MG63 (cell line): Measurements from ENCODE around the gene DUSP16. TPM values are rescaled to one million over a fixed set of nuclear protein-coding genes. Genes with fewer than 3 reads are reported as not detected.

Experiments
- DNase-seq: peaks from one replicate; pipeline ENCODE4 v3.0.0-alpha.2; 2020
- H3K27me3 ChIP-seq: fragments of 250-450 bp; sonication (Bioruptor Pico); 2 replicates; pipeline ENCODE4 v1.5.1; 2020; ENCODE audit warnings: mild to moderate bottlenecking, moderate library complexity
- H3K36me3 ChIP-seq: fragments of 250-450 bp; sonication (Bioruptor Pico); 2 replicates; pipeline ENCODE4 v1.5.1; 2020; ENCODE audit warnings: mild to moderate bottlenecking, moderate library complexity
- H3K4me3 ChIP-seq: fragments of 250-450 bp; sonication (Bioruptor Pico); 2 replicates; pipeline ENCODE4 v1.5.1; 2020; ENCODE audit warnings: mild to moderate bottlenecking, moderate library complexity
- H3K9me3 ChIP-seq: fragments of 250-450 bp; sonication (Bioruptor Pico); 2 replicates; pipeline ENCODE4 v1.5.1; 2020; ENCODE audit warnings: mild to moderate bottlenecking, moderate library complexity
- total RNA-seq: library from RNA; depleted of rRNA; stranded (reverse); fragments of >200 nt; shearing (Covaris generic); gene quantifications from 2 replicates; pipeline ENCODE4 v1.2.3, GENCODE V29; 2014; ENCODE audit warnings: low replicate concordance

The DUSP16 gene
- total RNA-seq, 1 experiment from 2014 or later: 11.5 TPM

DNA sequence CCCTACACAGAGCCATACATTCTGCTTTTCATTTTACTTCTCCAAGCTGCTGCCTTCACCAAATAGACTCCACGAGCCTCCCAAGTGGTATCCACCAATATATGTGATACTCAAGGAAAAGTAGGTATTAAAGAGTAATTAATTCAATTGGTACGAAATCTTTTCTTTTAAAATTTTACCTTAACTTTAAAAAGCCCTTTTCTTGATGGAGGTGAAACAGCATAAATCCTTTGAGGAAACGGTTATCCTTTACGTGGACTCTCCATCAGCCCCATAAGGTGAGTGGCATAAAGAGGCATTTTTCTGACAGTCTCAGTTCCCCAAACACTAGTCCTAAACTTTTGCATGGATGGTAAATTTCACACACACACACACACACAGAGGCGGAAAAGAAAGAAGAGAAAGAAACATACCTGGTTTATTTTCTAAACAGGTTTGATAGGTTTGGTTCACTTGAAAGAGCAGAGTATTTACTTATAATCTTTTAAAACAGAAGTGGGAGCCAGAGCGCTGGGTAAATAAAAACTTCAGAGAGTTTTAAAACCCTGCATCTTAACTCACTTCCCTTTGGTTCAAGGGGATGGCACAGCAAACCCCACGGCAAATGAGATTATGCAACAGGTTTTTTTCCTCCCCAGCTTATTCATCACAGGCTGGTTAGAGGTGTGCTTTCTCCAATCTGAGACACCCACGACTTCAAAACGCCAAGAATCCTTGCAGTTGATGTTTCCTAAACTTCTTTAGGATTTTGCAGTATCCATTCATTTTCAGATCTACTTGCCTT is 1.9 kb downstream of the DUSP16 start:
- peak overlapping the region; percentile 60 for H3K4me3 ChIP-seq
- no peaks in the 10 kb centered on the region for H3K36me3 ChIP-seq
- H3K9me3 ChIP-seq: no peaks in the 10 kb centered on the region
- H3K27me3 ChIP-seq: no peaks in the 10 kb centered on the region
- peak; percentile 40 for DNase-seq

DNA sequence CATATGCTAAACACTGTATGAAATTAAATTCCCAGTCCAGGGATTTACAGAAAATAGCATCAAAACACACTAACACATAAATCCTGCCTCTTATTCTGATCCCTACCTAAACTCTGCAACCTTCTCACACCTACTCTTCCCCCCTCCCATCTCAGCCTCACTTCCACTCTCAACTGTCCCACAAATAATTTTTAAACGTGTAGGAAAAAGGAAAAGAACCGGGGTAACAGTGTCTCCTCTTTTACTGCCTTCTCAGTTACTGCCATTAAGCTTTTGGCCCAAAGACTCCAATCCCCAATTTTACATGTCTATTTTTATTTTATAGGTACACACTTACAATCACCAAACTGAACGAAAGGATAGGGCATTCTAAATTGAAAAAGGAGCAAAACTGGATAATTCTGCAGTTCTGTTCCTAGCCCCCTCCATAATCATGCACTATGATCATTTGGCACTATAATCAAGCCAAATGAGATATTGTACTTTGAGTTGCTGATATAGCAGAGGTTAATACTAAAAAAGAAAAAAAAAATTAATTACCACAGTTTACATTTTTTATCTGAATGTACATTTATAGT is 2.9 kb downstream of the DUSP16 start:
- H3K36me3 ChIP-seq: no peaks in the 10 kb centered on the region
- no peaks in the 10 kb centered on the region for H3K27me3 ChIP-seq
- DNase-seq: no peak
- peak overlapping the region; percentile 60 for H3K4me3 ChIP-seq
- no peaks in the 10 kb centered on the region for H3K9me3 ChIP-seq

DNA sequence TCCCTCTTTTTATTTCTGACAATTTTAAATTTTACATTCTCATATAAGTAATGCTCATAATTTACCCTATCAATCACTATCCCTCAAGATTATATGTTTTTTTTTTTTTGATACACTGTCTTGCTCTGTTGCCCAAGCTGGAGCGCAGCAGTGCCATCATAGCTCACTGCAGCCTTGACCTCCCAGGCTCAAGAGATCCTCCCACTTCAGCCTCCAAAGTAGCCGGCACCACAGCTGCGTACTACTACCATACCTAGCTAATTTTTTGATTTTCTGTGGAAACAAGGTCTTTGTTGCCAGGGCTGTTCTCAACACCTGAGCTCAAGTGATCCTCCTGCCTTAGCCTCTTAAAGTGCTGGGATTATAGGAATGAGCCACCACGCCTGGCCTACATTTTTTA is 4.4 kb downstream of the DUSP16 start:
- no peaks in the 10 kb centered on the region for H3K27me3 ChIP-seq
- no peaks in the 10 kb centered on the region for H3K9me3 ChIP-seq
- H3K4me3 ChIP-seq: no peak overlapping the region
- no peaks in the 10 kb centered on the region for H3K36me3 ChIP-seq
- no peak for DNase-seq

DNA sequence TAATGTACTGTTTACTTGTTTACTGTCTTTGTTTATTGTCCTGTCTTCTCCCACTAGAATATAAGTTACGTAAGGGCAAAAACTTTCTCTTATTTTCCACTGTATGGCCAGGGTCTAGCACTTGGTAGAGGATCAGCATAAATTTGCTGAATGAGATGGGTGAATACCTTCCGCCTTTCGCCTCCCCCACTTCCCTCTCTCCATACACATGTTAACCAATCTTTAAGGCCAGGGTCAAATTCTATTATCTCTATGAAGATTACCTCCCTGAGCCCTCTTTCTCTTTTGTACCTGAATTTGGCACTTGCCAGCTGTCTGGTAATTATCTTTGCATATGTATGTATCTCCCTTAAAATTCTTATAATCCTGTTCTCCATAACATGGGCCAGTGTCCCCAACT is 4.9 kb downstream of the DUSP16 start:
- Histone ChIP-seq H3K4me3 (no peak overlapping the region), H3K36me3 (no peaks in the 10 kb centered on the region), H3K9me3 (no peaks in the 10 kb centered on the region), H3K27me3 (no peaks in the 10 kb centered on the region)
- DNase-seq: no peak

DNA sequence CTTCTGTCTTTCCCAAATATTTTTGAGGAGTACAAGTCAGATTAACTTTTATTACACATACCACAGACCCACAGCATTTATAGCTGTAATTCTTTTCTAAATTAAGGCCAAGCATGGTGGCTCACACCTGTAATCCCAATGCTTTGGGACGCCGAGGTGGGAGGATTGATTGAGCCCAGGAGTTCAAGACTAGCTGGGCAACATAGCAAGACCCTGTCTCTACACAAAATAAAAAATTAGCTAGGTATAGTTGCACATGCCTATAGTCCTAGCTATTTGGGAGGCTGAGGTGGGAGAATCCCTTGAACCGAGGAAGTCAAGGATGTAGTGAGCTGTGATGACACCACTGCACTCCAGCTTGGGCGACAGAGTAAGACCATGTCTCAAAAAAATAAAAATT is 7.0 kb downstream of the DUSP16 start:
- Histone ChIP-seq H3K9me3 (no peaks in the 10 kb centered on the region), H3K4me3 (no peak overlapping the region), H3K36me3 (no peaks in the 10 kb centered on the region), H3K27me3 (no peaks in the 10 kb centered on the region)
- DNase-seq: no peak

DNA sequence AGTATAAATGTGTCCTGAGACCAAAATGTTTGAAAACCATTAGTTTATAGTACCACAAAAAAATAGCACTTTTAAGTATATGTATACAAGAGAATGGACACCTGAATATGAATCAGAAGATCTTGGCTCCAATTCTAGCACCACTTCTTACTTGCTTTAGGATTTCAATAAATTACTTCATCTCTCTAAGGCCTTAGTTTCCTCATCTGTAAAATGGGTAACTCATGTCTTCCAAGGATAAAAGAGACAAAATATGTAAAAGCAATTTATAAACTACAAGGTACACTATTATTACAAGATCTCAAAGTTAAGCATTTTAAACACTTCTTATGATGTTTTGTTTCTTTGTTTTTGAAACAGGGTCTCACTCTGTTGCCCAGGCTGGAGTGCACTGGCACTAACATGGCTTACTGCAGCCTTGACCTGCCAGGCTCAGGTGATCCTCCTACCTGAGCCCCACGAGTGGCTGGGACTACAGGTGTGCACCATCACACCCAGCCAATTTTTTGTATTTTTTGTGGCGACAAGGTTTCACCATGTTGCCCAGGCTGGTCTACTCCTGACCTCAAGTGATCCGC is 9.4 kb downstream of the DUSP16 start:
- no peak overlapping the region for H3K4me3 ChIP-seq
- no peaks in the 10 kb centered on the region for H3K36me3 ChIP-seq
- no peaks in the 10 kb centered on the region for H3K27me3 ChIP-seq
- H3K9me3 ChIP-seq: no peaks in the 10 kb centered on the region
- DNase-seq: no peak

DNA sequence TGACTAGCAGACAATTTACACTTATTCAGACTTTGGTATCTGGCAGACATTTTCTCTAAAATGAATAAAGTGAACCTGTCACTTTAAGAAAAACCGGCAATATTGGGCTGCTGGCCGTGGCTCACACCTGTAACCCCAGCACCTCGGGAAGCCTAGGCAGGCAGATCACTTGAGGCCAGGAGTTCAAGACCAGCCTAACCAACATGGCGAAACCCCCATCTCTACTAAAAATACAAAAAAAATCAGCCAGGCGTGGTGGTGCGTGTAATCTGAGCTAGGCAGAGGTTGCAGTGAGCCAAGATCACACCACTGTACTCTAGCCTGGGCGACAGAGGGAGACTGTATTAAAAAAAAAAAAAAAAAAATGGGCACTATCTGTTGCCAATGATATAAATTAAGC is 11.5 kb downstream of the DUSP16 start:
- DNase-seq: no peak
- Histone ChIP-seq H3K4me3 (no peak overlapping the region), H3K36me3 (no peaks in the 10 kb centered on the region), H3K27me3 (no peaks in the 10 kb centered on the region), H3K9me3 (no peaks in the 10 kb centered on the region)

DNA sequence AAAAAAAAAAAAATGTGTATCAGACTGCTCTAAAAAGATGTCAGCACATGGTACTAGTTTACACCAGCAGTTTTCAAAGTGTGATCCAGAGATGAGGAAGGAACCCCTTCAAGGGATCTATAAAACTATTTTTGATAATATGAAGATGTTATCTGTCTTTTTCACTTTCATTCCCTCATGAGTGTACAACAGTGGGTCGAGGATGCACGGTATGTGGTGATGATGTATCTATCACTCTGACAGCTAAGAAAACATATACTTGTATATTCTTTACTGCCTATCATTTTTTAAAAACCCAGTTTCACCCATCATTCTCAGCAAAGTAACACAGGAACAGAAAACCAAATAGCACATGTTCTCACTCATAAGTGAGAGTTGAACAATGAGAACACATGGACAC is 12.4 kb downstream of the DUSP16 start:
- no peak for DNase-seq
- Histone ChIP-seq H3K4me3 (no peak overlapping the region), H3K9me3 (no peaks in the 10 kb centered on the region), H3K27me3 (no peaks in the 10 kb centered on the region), H3K36me3 (no peaks in the 10 kb centered on the region)

DNA sequence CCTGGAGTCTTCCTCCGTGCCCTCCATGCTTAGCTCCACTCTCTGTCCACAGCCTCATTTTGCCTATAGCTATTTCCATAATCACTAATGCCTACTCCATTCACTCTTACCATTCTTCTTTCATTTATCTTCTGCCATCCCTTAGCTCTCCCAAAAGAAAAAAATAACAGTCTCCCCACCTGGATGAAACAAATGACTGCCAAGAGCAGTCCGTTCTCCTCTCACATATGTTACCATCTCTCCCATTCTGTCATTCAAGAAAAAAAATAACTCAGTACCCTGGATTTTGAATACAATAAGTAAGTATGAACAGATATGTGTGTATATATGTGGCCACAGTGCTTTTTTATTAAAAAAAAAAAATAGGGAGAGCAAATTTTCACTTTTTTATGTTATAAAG is 13.2 kb downstream of the DUSP16 start:
- H3K9me3 ChIP-seq: no peaks in the 10 kb centered on the region
- no peak for DNase-seq
- H3K27me3 ChIP-seq: no peaks in the 10 kb centered on the region
- no peaks in the 10 kb centered on the region for H3K36me3 ChIP-seq
- no peak overlapping the region for H3K4me3 ChIP-seq

DNA sequence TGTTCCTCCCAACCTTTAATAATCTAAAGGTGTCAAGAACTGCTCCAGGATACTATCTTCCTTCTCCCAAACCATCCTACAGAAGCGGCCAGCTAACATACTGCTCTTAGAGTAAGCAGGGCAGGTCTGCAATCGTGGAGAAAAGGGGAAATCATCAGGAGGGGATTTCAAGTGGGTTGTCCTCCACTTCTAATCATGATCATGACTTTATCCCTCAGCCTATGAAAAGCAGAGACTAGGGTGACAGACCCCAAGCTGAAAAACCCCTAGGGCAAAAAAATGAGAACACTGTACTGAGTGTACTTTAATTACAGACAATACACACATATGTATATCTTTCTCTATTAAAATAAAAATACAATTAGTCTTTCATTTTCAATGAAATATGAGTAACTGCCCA is 13.9 kb downstream of the DUSP16 start:
- H3K9me3 ChIP-seq: no peaks in the 10 kb centered on the region
- no peaks in the 10 kb centered on the region for H3K27me3 ChIP-seq
- DNase-seq: no peak
- H3K36me3 ChIP-seq: no peaks in the 10 kb centered on the region
- no peak overlapping the region for H3K4me3 ChIP-seq

DNA sequence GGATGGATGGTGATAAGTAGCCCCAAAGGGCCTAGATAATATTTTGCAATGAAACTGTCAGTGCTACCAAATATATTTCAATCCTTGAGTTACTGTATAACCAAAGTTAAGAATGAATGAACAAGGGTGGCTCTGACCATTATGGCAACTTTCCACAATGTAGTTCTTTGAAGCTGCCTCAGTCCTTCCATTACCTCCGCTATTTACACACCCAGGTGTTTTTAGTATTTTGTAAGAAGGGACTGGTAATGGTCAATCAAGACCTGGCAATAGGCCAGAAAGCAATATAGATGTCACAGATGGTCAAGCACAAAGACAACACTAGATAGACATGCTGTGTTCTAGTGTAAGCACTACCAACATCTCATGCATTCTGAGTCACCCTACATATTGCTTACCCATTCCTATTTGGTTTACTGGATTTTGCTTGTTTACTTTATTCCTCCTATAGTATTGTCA is 16.3 kb downstream of the DUSP16 start:
- no peaks in the 10 kb centered on the region for H3K36me3 ChIP-seq
- no peaks in the 10 kb centered on the region for H3K27me3 ChIP-seq
- DNase-seq: no peak
- no peaks in the 10 kb centered on the region for H3K9me3 ChIP-seq
- H3K4me3 ChIP-seq: no peak overlapping the region

DNA sequence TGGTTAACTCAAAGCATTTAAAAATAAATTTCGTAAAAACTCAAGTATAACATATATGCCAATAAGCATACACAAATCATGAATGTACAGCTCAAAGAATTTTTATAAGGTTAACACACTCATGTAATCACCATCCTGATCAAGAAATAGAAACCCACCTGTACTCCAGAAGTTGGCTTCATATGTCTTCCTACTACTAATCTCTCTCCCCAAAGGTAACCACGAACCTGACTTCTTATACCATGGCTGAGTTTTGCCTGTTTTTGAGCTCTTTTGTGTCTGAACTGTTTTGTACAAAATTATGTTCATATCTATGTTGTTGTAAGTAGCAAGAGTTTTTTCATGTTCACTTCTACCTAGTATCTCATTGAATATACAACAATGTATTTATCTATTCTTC is 18.7 kb downstream of the DUSP16 start:
- Histone ChIP-seq H3K27me3 (no peaks in the 10 kb centered on the region), H3K9me3 (no peaks in the 10 kb centered on the region), H3K36me3 (no peaks in the 10 kb centered on the region), H3K4me3 (no peak overlapping the region)
- DNase-seq: no peak

DNA sequence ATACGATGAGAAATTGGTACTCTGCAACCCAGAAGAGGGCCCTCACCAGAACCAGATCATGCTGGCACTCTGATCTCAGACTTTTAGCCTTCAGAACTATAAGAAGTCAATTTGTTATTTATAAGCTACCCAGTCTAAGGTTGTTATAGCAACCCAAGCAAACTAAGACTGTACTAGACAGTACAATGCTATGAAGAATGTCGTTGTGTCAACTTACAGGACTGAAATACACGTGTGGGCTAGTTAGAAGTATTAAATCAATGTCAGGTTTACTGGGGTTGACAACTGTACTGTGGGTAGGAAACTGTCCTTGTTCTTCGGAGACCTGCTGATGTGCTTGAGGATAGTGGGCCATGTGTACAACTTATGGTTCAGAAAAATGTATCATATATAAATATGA is 19.7 kb downstream of the DUSP16 start:
- no peak for DNase-seq
- Histone ChIP-seq H3K4me3 (no peak overlapping the region), H3K9me3 (no peaks in the 10 kb centered on the region), H3K36me3 (no peaks in the 10 kb centered on the region), H3K27me3 (no peaks in the 10 kb centered on the region)

DNA sequence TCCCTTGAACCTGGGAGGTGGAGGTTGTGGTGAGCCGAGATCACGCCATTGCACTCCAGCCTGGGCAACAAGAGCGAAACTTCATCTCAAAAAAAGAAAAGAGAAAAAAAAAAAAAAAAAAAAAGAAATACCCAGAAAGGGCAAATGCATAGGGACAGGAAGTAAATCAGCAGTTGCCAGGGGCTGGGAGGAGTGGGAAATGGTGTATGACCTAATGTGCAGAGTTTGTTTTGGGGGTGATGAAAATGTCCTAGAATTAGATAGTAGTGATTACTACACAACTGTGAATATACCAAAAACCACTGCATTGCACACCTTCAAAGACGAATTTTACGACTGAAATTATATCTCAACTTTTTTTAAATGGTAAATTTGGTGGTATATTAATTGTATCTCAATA is 20.4 kb downstream of the DUSP16 start:
- DNase-seq: no peak
- Histone ChIP-seq H3K9me3 (no peaks in the 10 kb centered on the region), H3K27me3 (no peaks in the 10 kb centered on the region), H3K4me3 (no peak overlapping the region), H3K36me3 (no peaks in the 10 kb centered on the region)

DNA sequence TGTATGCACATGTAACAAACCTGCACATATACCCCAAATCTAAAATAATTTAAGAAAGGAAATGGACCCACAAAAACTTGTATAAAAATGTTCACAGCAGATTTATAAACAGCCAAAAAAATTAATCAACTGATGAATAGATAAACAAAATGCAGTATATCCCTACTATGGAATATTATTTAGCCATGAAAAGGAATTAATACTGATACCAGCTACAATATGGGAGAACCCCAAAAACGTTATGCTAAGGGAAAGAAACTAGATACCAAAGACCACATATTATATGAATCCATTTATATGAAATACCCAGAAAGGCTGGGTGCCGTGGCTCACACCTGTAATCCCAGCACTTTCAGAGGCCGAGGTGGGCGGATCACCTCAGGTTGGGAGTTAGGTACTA is 20.9 kb downstream of the DUSP16 start:
- Histone ChIP-seq H3K27me3 (no peaks in the 10 kb centered on the region), H3K9me3 (no peaks in the 10 kb centered on the region), H3K4me3 (no peak overlapping the region), H3K36me3 (no peaks in the 10 kb centered on the region)
- no peak for DNase-seq

DNA sequence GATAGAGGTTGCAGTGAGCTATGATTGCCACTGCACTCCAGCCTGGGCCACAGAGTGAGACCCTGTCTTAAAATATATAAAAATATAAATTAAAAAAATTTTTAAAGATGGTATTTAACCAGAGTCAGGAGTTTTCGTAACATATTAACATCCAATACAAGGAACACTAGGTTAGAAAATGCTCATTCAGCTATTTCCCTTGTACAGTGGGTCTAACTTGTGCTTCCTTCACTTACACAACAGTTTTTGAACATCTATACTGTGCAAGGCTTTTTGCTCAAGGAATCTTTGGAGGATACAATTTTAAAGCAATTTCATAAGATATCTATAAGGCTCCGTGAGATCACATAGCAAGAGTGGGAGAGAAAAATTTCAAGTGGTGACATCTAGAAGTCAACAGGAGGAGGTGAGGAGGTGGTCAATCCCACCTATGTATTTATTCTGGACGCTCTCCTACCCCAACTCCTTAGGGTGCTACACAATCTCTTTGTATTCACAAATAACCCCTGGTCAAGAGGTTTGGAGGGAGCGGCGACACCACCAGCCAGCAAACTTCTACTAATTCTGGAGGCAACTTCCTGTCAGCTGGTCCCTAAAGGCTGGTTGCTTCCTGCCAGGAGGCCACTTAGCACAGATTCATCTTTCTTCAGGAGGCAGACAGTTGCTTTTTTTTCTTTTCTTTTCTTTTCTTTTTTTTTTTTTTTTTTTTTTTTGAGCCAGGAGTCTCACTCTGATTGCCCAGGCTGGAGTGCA is 22.2 kb downstream of the DUSP16 start:
- no peak for DNase-seq
- H3K27me3 ChIP-seq: no peaks in the 10 kb centered on the region
- H3K4me3 ChIP-seq: no peak overlapping the region
- no peaks in the 10 kb centered on the region for H3K36me3 ChIP-seq
- no peaks in the 10 kb centered on the region for H3K9me3 ChIP-seq

DNA sequence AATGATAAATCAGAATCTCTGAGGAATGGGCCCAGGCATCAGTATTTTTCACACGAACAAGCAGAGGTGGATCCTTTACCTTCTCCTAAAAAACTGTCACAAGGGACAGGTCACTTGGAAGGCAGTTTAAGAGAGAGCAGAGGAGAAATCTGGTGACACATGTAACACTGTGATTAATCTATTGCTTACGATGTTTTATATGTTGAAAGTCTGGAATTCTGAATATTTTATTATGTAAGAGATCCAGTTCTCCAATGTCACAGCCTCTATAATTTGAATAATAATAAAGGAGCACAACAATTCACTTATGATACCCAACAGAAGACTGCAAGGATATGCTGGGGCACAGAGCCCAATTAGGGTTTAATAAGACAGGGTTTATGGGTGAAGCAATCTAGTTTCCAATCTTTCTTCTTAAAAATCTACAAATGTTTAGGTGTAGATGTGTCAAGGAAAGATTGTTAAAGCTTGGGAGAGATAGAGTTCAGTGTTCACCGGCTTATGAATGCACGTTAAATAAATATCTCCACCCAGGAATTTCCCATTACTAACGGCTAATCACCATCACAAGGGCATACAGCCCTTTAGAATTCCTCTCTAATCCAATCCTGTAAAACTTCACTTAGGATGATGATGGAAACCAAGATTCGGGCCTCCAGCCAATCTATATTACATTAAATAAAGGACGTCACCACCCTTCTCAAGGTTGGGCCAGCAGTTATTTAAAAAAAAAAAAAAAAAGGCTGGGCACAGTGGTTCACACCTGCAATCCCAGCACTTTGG is 23.4 kb downstream of the DUSP16 start:
- Histone ChIP-seq H3K27me3 (no peaks in the 10 kb centered on the region), H3K4me3 (no peak overlapping the region), H3K36me3 (no peaks in the 10 kb centered on the region), H3K9me3 (no peaks in the 10 kb centered on the region)
- DNase-seq: no peak
